Nephron (organoid): ENCODE data around the gene FNBP1.
"Not testable (repeated sequence)": the region's sequence is repeated elsewhere in the genome, so short reads cannot be mapped to it uniquely, and the experiment has no call there.

ENCODE experiments used
- H3K27ac Mint-ChIP-seq, 3 experiments: 2 replicates each; pipeline ENCODE4 v1.8.0; 2020; ENCODE audit warnings: mixed read lengths in 3 of 3, mild to moderate bottlenecking in 2 of 3, moderate library complexity in 1 of 3
- H3K27me3 Mint-ChIP-seq: 2 replicates; pipeline ENCODE4 v1.8.0; 2021; ENCODE audit warnings: low read depth, mild to moderate bottlenecking, moderate library complexity, mixed read lengths
- H3K36me3 Mint-ChIP-seq: 2 replicates; pipeline ENCODE4 v1.8.0; 2020; ENCODE audit warnings: low read depth, mixed read lengths
- H3K4me1 Mint-ChIP-seq: 2 replicates; pipeline ENCODE4 v1.8.0; 2020; ENCODE audit warnings: mixed read lengths
- H3K4me3 Mint-ChIP-seq, 3 experiments: 2 replicates each; pipeline ENCODE4 v1.8.0; 2020; ENCODE audit warnings: mild to moderate bottlenecking in 3 of 3, mixed read lengths in 3 of 3, moderate library complexity in 2 of 3
- H3K9me3 Mint-ChIP-seq: 2 replicates; pipeline ENCODE4 v1.8.0; 2020; ENCODE audit warnings: mixed read lengths
- CTCF ChIP-seq, 3 experiments: fragments of 200-600 bp; sonication (generic); IDR thresholded peaks; one replicate each; pipeline ENCODE4 v1.5.0; 2021; ENCODE audit warnings: antibody characterized with exemption in 3 of 3; ENCODE audit not compliant: unreplicated experiment in 3 of 3

The FNBP1 gene

GRCh38 chr9:130003943-130004552, 38.9 kb downstream of the FNBP1 start:
- Mint-ChIP-seq H3K27me3 (no peaks in the 10 kb centered on the region), H3K9me3 (no peaks in the 10 kb centered on the region), H3K4me3 (no peak overlapping the region), H3K4me1 (no peaks in the 10 kb centered on the region), H3K27ac (no peak overlapping the region), H3K36me3 (peaks cover 10% of the 10 kb centered on the region)
- TF ChIP-seq CTCF (IDR thresholded peaks at IDR 0.05; ENCODE audit: unreplicated experiment in 3 of 3): no peak

DNA sequence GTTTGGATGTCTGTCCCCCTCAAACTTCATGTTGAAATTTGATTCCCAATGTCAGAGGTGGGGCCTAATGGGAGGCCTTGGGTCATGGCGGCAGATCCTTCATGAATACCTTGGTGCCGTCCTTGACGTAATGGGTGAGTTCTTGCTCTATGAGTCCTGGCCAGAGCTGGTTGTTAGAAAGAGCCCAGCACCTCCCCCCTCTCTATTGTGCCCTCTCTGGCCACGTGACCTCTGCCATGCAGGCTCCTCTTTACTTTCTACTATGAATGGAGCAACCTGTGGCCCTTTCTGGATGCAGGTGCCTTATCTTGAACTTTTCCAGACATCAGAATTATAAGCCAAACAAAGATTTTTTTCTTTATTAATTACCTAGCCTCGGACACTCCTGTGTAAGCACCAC, 40.7 kb downstream of the FNBP1 start:
- no peaks in the 10 kb centered on the region for H3K9me3 Mint-ChIP-seq
- no peaks in the 10 kb centered on the region for H3K27me3 Mint-ChIP-seq
- H3K4me3 Mint-ChIP-seq: no peak overlapping the region
- peaks cover 10% of the 10 kb centered on the region for H3K36me3 Mint-ChIP-seq
- no peak for TF ChIP-seq CTCF (IDR thresholded peaks at IDR 0.05; ENCODE audit: unreplicated experiment in 3 of 3)
- H3K27ac Mint-ChIP-seq: no peak overlapping the region
- H3K4me1 Mint-ChIP-seq: peaks cover 7% of the 10 kb centered on the region

DNA sequence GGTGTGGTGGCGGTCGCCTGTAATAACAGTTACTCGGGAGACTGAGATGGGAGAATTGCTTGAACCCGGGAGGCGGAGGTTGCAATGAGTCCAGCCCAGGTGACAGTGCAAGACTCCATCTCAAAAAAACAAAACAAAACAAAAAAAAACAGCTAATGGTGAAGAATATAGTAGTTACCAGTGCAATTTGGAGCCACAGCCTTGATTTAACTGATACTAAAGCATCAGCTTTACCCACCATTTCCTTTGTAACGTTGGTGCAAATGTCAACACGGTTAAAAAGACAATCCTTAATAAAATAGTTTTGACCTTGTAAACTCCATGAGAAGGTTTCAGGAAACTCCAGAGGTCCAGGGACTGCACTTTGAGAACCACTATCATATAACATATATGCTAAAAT, 41.8 kb downstream of the FNBP1 start:
- Mint-ChIP-seq H3K36me3 (peaks cover 10% of the 10 kb centered on the region), H3K27me3 (no peaks in the 10 kb centered on the region), H3K4me1 (peaks cover 8% of the 10 kb centered on the region), H3K9me3 (no peaks in the 10 kb centered on the region), H3K27ac (no peak overlapping the region), H3K4me3 (no peak overlapping the region)
- no peak for TF ChIP-seq CTCF (IDR thresholded peaks at IDR 0.05; ENCODE audit: unreplicated experiment in 3 of 3)

DNA sequence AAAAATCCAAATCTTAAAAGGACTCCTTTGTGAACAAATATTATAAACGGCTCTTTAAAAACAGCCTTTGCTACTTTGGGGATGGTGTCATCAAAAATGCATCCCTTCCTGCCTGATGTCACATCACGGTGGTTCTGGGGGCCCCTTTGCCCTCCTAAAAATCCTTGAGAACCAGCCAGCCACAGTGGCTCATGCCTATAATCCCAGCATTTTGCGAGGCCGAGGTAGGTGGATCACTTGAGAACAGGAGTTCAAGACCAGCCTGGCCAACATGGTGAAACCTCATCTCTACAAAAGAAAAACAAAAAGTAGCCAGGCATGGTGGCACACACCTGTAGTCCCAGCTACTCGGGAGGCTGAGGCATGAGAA, 43.9 kb downstream of the FNBP1 start:
- peak overlapping the region in 2 of 3 experiments; percentile 56 to 68 for H3K27ac Mint-ChIP-seq
- H3K4me3 Mint-ChIP-seq: no peak overlapping the region
- TF ChIP-seq CTCF (IDR thresholded peaks at IDR 0.05; ENCODE audit: unreplicated experiment in 3 of 3): no peak
- no peaks in the 10 kb centered on the region for H3K27me3 Mint-ChIP-seq
- peaks cover 23% of the 10 kb centered on the region for H3K4me1 Mint-ChIP-seq
- peaks cover 16% of the 10 kb centered on the region for H3K36me3 Mint-ChIP-seq
- no peaks in the 10 kb centered on the region for H3K9me3 Mint-ChIP-seq

GRCh38 chr9:129998491-129999140, 44.4 kb downstream of the FNBP1 start:
- TF ChIP-seq CTCF (IDR thresholded peaks at IDR 0.05; ENCODE audit: unreplicated experiment in 3 of 3): no peak
- no peak overlapping the region for H3K4me3 Mint-ChIP-seq
- no peaks in the 10 kb centered on the region for H3K27me3 Mint-ChIP-seq
- H3K36me3 Mint-ChIP-seq: peaks cover 19% of the 10 kb centered on the region
- no peaks in the 10 kb centered on the region for H3K9me3 Mint-ChIP-seq
- peaks cover 26% of the 10 kb centered on the region for H3K4me1 Mint-ChIP-seq
- peak overlapping the region; percentile 56 to 68 (median 65) for H3K27ac Mint-ChIP-seq

DNA sequence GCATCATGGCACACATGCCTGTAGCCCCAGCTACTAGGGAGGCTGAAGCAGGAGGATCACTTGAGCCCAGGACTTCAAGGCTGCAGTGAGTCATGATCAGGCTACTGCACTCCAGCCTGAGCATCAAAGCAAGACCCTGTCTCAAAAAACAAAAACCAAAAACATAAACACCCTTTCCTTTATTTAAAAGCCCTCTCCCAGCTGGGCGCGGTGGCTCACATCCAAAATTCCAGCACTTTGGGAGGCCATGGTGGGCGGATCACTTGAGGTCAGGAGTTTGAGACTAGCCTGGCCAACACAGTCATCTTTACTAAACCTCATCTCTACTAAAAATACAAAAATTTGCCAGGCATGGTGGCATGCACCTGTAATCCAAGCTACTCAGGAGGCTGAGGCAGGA, 45.3 kb downstream of the FNBP1 start:
- Mint-ChIP-seq H3K36me3 (peaks cover 17% of the 10 kb centered on the region), H3K4me1 (peaks cover 26% of the 10 kb centered on the region)
- not testable (repeated sequence) for H3K9me3 Mint-ChIP-seq, H3K27me3 Mint-ChIP-seq, H3K4me3 Mint-ChIP-seq, H3K27ac Mint-ChIP-seq
